Measurements from ENCODE around the gene RNU6-8.
A peak's percentile ranks its signal among the peaks of the same experiment; 100 is the strongest.

Gene RNU6-8

DNA sequence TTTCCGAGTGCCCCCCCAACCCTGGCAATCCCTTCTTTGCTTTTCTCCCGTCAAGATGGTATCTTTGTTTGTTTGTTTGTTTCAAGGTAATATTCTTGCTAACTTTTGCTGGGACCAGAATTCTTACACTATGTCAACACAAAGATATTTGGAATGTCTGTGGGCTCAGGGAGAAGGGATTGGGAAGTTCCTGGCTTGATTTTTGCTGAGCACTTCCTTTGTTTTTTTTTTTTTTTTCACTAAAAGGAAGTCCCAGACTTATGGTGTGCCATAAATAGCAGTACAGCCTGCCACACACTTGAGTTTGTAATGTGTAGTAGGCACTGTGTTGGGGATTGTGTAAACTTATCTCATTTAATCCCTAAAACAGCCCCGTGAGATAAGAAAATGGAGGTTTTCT lies 12.4 kb downstream of the RNU6-8 start:
- DNase-seq: no peak
- CTCF ChIA-PET: interaction anchor here (0.6 kb wide), 1 partner anchor 111 kb away, joined by 3 read pairs; no protein-coding TSS in a partner anchor
- no CpG with 5 or more reads among the region's 3 CpGs for WGBS (ENCODE audit: insufficient coverage)

DNA sequence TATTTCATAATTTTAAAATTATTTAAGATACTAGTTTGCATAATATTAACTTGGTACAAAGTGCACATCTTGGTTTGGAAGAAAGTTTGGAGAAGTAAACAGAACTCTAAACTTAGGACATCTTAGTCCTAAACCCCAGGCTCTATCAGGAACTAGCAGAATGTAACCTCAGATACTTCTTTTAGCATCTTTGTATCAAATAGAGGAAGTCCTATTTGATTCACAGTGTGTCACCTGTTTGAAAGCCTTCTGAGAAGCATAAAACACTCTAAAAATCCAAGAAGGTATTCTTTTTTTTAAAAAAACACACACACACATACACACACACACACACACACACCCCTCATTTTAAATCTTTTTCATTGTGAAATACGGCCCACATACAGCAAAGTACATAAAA lies 13.3 kb downstream of the RNU6-8 start:
- H3K27ac ChIP-seq (ENCODE audit: insufficient read depth in 1 of 2, low read depth in 1 of 2, low read length in 2 of 2, poor library complexity in 1 of 2, severe bottlenecking in 2 of 2): no peak overlapping the region
- peak in 2 of 3 donors; percentile 58 to 71 for DNase-seq
- peaks cover 0 to 6% (median 0%) of the 10 kb centered on the region in 5 experiments for H3K9me3 ChIP-seq (ENCODE audit: control extremely low read depth in 1 of 5, control insufficient read depth in 4 of 5, insufficient read depth in 2 of 5, low read depth in 1 of 5, low read length in 4 of 5)
- CTCF ChIA-PET: interaction anchor here (0.6 kb wide), 1 partner anchor 110 kb away, joined by 3 read pairs; no protein-coding TSS in a partner anchor
- 56% methylated on average over 1 of the region's 1 CpG for WGBS (ENCODE audit: insufficient coverage)
- no peaks in the 10 kb centered on the region for H3K36me3 ChIP-seq (ENCODE audit: control insufficient read depth in 4 of 4, insufficient read depth in 4 of 4, low read length in 3 of 4)
- H3K4me1 ChIP-seq (ENCODE audit: control extremely low read depth in 1 of 4, control insufficient read depth in 4 of 4, insufficient read depth in 4 of 4, low read length in 3 of 4): peaks cover 0 to 7% (median 0%) of the 10 kb centered on the region in 4 experiments
- H3K4me3 ChIP-seq (ENCODE audit: control insufficient read depth in 1 of 7, extremely low read depth in 1 of 7, insufficient read depth in 4 of 7, low read depth in 2 of 7, low read length in 6 of 7): no peak overlapping the region
- no peaks in the 10 kb centered on the region for H3K27me3 ChIP-seq (replicated peaks in 2 of 5; ENCODE audit: control insufficient read depth in 4 of 5, insufficient read depth in 5 of 5, low read length in 4 of 5)
- POLR2A ChIA-PET: no interaction called here

More for the DNA sequence above, 12.4 kb downstream of the RNU6-8 start:
- H3K36me3 ChIP-seq (ENCODE audit: control insufficient read depth in 4 of 4, insufficient read depth in 4 of 4, low read length in 3 of 4): no peaks in the 10 kb centered on the region
- H3K27ac ChIP-seq (ENCODE audit: insufficient read depth in 1 of 2, low read depth in 1 of 2, low read length in 2 of 2, poor library complexity in 1 of 2, severe bottlenecking in 2 of 2): no peak overlapping the region
- peaks cover 0 to 7% (median 0%) of the 10 kb centered on the region in 4 experiments for H3K4me1 ChIP-seq (ENCODE audit: control extremely low read depth in 1 of 4, control insufficient read depth in 4 of 4, insufficient read depth in 4 of 4, low read length in 3 of 4)
- POLR2A ChIA-PET: no interaction called here
- no peak overlapping the region for H3K4me3 ChIP-seq (ENCODE audit: control insufficient read depth in 1 of 7, extremely low read depth in 1 of 7, insufficient read depth in 4 of 7, low read depth in 2 of 7, low read length in 6 of 7)
- no peaks in the 10 kb centered on the region for H3K9me3 ChIP-seq (ENCODE audit: control extremely low read depth in 1 of 5, control insufficient read depth in 4 of 5, insufficient read depth in 2 of 5, low read depth in 1 of 5, low read length in 4 of 5)
- H3K27me3 ChIP-seq (replicated peaks in 2 of 5; ENCODE audit: control insufficient read depth in 4 of 5, insufficient read depth in 5 of 5, low read length in 4 of 5): no peaks in the 10 kb centered on the region

DNA sequence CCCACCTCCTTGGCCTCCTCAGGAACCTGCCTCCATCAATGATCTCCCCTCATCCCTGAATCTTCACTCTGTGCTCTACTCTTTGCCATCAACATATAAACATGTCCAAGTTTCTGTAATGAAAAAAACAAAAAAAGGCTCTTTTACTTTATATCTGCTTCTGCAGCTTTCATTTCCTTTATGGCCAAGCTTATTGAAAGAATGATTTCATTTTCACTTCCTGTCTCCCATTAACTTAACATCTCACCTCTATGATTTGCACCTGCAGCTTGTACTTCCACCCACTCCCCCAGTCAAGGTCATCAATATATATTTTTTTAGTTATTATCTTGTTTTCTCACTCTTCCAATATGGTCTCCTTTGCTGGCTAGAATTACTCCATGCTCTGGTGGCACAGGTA lies 16.8 kb downstream of the RNU6-8 start:
- peaks cover 0 to 6% (median 0%) of the 10 kb centered on the region in 5 experiments for H3K9me3 ChIP-seq (ENCODE audit: control extremely low read depth in 1 of 5, control insufficient read depth in 4 of 5, insufficient read depth in 2 of 5, low read depth in 1 of 5, low read length in 4 of 5)
- no peak overlapping the region for H3K27ac ChIP-seq (ENCODE audit: insufficient read depth in 1 of 2, low read depth in 1 of 2, low read length in 2 of 2, poor library complexity in 1 of 2, severe bottlenecking in 2 of 2)
- ChIA-PET POLR2A (no interaction called here), CTCF (no interaction called here)
- H3K27me3 ChIP-seq (replicated peaks in 2 of 5; ENCODE audit: control insufficient read depth in 4 of 5, insufficient read depth in 5 of 5, low read length in 4 of 5): no peaks in the 10 kb centered on the region
- H3K36me3 ChIP-seq (ENCODE audit: control insufficient read depth in 4 of 4, insufficient read depth in 4 of 4, low read length in 3 of 4): no peaks in the 10 kb centered on the region
- peaks cover 0 to 14% (median 9%) of the 10 kb centered on the region in 4 experiments for H3K4me1 ChIP-seq (ENCODE audit: control extremely low read depth in 1 of 4, control insufficient read depth in 4 of 4, insufficient read depth in 4 of 4, low read length in 3 of 4)
- H3K4me3 ChIP-seq (ENCODE audit: control insufficient read depth in 1 of 7, extremely low read depth in 1 of 7, insufficient read depth in 4 of 7, low read depth in 2 of 7, low read length in 6 of 7): no peak overlapping the region
- DNase-seq: no peak

DNA sequence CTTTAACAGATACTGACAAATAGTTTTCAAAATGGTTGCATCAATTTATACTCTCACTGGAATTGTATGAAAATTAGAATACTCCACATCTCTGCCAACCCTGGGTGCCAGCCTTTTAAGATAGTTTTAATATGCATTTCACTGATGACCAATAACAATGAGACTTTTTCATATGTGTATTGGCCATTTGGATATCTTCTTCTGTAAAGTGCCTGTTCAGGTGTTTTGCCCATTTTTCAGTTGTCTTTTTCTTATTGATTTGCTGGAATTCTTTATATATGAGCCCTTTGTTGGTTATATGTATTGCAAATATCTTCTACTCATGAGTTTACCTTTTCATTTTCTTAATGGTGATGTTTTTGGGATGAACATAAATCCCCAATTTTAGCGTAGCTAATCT lies 18.0 kb downstream of the RNU6-8 start:
- WGBS (ENCODE audit: insufficient coverage): no CpG with 5 or more reads among the region's 1 CpG
- ChIA-PET POLR2A (no interaction called here), CTCF (no interaction called here)
- H3K27ac ChIP-seq (ENCODE audit: insufficient read depth in 1 of 2, low read depth in 1 of 2, low read length in 2 of 2, poor library complexity in 1 of 2, severe bottlenecking in 2 of 2): no peak overlapping the region
- no peak overlapping the region for H3K4me3 ChIP-seq (ENCODE audit: control insufficient read depth in 1 of 7, extremely low read depth in 1 of 7, insufficient read depth in 4 of 7, low read depth in 2 of 7, low read length in 6 of 7)
- H3K4me1 ChIP-seq (ENCODE audit: control extremely low read depth in 1 of 4, control insufficient read depth in 4 of 4, insufficient read depth in 4 of 4, low read length in 3 of 4): peaks cover 0 to 14% (median 7%) of the 10 kb centered on the region in 4 experiments
- H3K27me3 ChIP-seq (replicated peaks in 2 of 5; ENCODE audit: control insufficient read depth in 4 of 5, insufficient read depth in 5 of 5, low read length in 4 of 5): no peaks in the 10 kb centered on the region
- peaks cover 0 to 6% (median 0%) of the 10 kb centered on the region in 5 experiments for H3K9me3 ChIP-seq (ENCODE audit: control extremely low read depth in 1 of 5, control insufficient read depth in 4 of 5, insufficient read depth in 2 of 5, low read depth in 1 of 5, low read length in 4 of 5)
- no peaks in the 10 kb centered on the region for H3K36me3 ChIP-seq (ENCODE audit: control insufficient read depth in 4 of 4, insufficient read depth in 4 of 4, low read length in 3 of 4)
- no peak for DNase-seq

DNA sequence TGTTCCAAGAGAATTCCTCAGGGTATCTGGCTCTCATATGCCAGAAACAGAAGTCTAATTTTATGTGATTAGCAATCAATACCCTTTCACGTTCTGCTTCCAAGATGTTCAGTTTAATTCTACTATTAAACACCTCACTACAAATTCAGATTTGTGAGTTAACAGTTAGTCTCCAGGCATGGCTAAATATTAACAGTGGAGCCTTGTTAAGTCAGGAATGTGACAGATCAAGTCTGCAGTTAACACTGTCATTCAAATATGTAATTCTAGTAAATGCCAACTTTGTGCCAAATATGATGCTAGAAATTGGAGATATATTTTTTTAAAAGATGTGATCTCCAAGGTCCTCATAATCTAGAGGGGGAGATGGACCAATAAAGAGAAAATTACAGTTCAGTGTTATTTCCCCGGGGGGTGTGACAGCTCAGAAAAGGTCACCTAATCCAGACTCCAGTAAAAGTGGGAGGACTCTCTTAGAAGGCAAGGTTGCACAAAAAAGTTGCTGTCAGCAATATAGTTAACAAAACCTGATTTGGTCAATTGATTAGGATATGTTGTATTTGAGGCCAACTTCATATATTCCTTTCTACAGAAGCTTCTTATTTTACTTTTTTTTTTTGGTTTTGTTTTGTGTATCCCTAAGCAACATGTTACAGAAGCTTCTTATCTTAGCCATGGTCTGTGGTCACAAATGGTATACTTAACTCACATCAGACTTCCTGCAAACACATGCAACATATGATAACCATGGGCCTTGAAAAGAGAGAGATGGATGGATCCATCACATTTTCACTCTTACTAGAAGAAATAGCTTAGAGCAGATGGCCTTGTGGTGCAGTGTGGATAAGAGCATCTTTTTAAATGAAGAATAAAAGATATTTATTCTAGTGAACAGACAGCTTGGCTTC lies 19.7 kb downstream of the RNU6-8 start:
- Histone ChIP-seq H3K9me3 (ENCODE audit: control extremely low read depth in 1 of 5, control insufficient read depth in 4 of 5, insufficient read depth in 2 of 5, low read depth in 1 of 5, low read length in 4 of 5) (peaks cover 0 to 13% (median 0%) of the 10 kb centered on the region in 5 experiments), H3K27me3 (replicated peaks in 2 of 5; ENCODE audit: control insufficient read depth in 4 of 5, insufficient read depth in 5 of 5, low read length in 4 of 5) (no peaks in the 10 kb centered on the region), H3K4me3 (ENCODE audit: control insufficient read depth in 1 of 7, extremely low read depth in 1 of 7, insufficient read depth in 4 of 7, low read depth in 2 of 7, low read length in 6 of 7) (peak overlapping the region in 1 of 7 experiments; percentile 11), H3K27ac (ENCODE audit: insufficient read depth in 1 of 2, low read depth in 1 of 2, low read length in 2 of 2, poor library complexity in 1 of 2, severe bottlenecking in 2 of 2) (peak overlapping the region; percentile 67 to 86), H3K4me1 (ENCODE audit: control extremely low read depth in 1 of 4, control insufficient read depth in 4 of 4, insufficient read depth in 4 of 4, low read length in 3 of 4) (peaks cover 0 to 14% (median 6%) of the 10 kb centered on the region in 4 experiments), H3K36me3 (ENCODE audit: control insufficient read depth in 4 of 4, insufficient read depth in 4 of 4, low read length in 3 of 4) (no peaks in the 10 kb centered on the region)
- CTCF ChIA-PET: interaction anchor here (1.0 to 1.3 kb wide), 4 partner anchors 15 to 70 kb away, joined by 3 to 4 read pairs (median 4); no protein-coding TSS in a partner anchor
- WGBS (ENCODE audit: insufficient coverage): 100% methylated on average over 1 of the region's 2 CpGs
- POLR2A ChIA-PET: no interaction called here
- DNase-seq: peak; percentile 89 to 99 (median 96)

DNA sequence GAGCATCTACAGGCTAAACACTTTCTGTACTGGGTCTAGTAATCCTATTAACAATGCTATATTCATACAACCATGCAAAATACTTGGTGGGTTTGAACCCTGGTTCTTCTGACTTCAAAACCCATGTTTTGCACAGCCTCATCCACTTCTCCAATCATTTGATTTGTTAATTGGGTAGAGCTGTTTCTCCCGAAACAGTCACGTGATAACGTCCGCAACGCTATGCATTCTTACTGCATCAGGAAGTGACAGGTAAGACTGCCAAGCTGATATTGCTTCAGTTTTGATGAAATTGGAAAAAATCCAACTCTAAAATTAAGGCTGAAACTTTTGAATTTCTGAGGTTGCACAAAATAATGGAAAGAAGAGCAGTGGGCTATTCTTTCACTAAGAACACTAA lies 31.6 kb downstream of the RNU6-8 start:
- WGBS (ENCODE audit: insufficient coverage): no CpG with 5 or more reads among the region's 5 CpGs
- ChIA-PET CTCF (interaction anchor here (1.3 kb wide), 1 partner anchor 39 kb away, joined by 3 read pairs; no protein-coding TSS in a partner anchor), POLR2A (no interaction called here)
- Histone ChIP-seq H3K36me3 (ENCODE audit: control insufficient read depth in 4 of 4, insufficient read depth in 4 of 4, low read length in 3 of 4) (no peaks in the 10 kb centered on the region), H3K27me3 (replicated peaks in 2 of 5; ENCODE audit: control insufficient read depth in 4 of 5, insufficient read depth in 5 of 5, low read length in 4 of 5) (no peaks in the 10 kb centered on the region), H3K27ac (ENCODE audit: insufficient read depth in 1 of 2, low read depth in 1 of 2, low read length in 2 of 2, poor library complexity in 1 of 2, severe bottlenecking in 2 of 2) (no peak overlapping the region), H3K4me1 (ENCODE audit: control extremely low read depth in 1 of 4, control insufficient read depth in 4 of 4, insufficient read depth in 4 of 4, low read length in 3 of 4) (peaks cover 6 to 14% (median 10%) of the 10 kb centered on the region in 4 experiments), H3K9me3 (ENCODE audit: control extremely low read depth in 1 of 5, control insufficient read depth in 4 of 5, insufficient read depth in 2 of 5, low read depth in 1 of 5, low read length in 4 of 5) (no peaks in the 10 kb centered on the region), H3K4me3 (ENCODE audit: control insufficient read depth in 1 of 7, extremely low read depth in 1 of 7, insufficient read depth in 4 of 7, low read depth in 2 of 7, low read length in 6 of 7) (no peak overlapping the region)
- DNase-seq: no peak

DNA sequence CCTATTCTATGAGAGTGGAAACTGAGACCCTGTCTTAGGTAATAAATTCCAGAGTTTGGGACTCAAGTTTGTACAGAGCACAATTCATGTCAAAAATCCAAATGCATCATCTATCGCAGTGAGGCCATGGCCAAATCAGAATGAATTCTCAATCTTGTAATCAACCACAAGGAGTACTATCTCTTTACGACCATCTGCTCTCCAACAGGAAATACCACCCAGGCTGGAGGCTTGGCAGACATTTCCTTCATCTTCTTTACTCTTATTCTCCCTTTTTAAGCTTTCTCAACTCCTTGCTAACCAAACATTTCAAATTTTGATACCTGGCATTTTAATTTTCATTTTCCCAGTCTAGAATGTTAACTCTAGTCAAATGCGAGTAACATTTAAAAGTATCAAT lies 33.9 kb downstream of the RNU6-8 start:
- Histone ChIP-seq H3K27ac (ENCODE audit: insufficient read depth in 1 of 2, low read depth in 1 of 2, low read length in 2 of 2, poor library complexity in 1 of 2, severe bottlenecking in 2 of 2) (peak overlapping the region in 1 of 2 experiments; percentile 7), H3K4me3 (ENCODE audit: control insufficient read depth in 1 of 7, extremely low read depth in 1 of 7, insufficient read depth in 4 of 7, low read depth in 2 of 7, low read length in 6 of 7) (no peak overlapping the region), H3K4me1 (ENCODE audit: control extremely low read depth in 1 of 4, control insufficient read depth in 4 of 4, insufficient read depth in 4 of 4, low read length in 3 of 4) (peaks cover 6 to 14% (median 10%) of the 10 kb centered on the region in 4 experiments), H3K27me3 (replicated peaks in 2 of 5; ENCODE audit: control insufficient read depth in 4 of 5, insufficient read depth in 5 of 5, low read length in 4 of 5) (no peaks in the 10 kb centered on the region), H3K9me3 (ENCODE audit: control extremely low read depth in 1 of 5, control insufficient read depth in 4 of 5, insufficient read depth in 2 of 5, low read depth in 1 of 5, low read length in 4 of 5) (peaks cover 0 to 5% (median 0%) of the 10 kb centered on the region in 5 experiments), H3K36me3 (ENCODE audit: control insufficient read depth in 4 of 4, insufficient read depth in 4 of 4, low read length in 3 of 4) (no peaks in the 10 kb centered on the region)
- ChIA-PET CTCF (no interaction called here), POLR2A (no interaction called here)
- WGBS (ENCODE audit: insufficient coverage): 0% methylated on average over 1 of the region's 3 CpGs
- peak; percentile 59 to 95 (median 90) for DNase-seq

Data from common myeloid progenitor, CD34-positive (primary cell).